LNCaP clone FGC (cell line): ENCODE results near the gene NPB.

Experiments
- DNase-seq: peaks from one replicate; pipeline ENCODE4 v3.0.0-alpha.2; 2011; ENCODE audit warnings: low read depth
- H3K4me3 ChIP-seq: 2 replicates; pipeline ENCODE4 v1.5.1; 2011; ENCODE audit warnings: mild to moderate bottlenecking, low read depth, low read length, control low read depth
- TF ChIP-seq, protein P1 (sequence below): IDR thresholded peaks from 2 replicates; pipeline ENCODE4 v1.5.1; 2012; ENCODE audit warnings: mild to moderate bottlenecking; ENCODE audit not compliant: control insufficient read depth, insufficient read depth; ENCODE audit errors: extremely low read depth

NPB gene

DNA sequence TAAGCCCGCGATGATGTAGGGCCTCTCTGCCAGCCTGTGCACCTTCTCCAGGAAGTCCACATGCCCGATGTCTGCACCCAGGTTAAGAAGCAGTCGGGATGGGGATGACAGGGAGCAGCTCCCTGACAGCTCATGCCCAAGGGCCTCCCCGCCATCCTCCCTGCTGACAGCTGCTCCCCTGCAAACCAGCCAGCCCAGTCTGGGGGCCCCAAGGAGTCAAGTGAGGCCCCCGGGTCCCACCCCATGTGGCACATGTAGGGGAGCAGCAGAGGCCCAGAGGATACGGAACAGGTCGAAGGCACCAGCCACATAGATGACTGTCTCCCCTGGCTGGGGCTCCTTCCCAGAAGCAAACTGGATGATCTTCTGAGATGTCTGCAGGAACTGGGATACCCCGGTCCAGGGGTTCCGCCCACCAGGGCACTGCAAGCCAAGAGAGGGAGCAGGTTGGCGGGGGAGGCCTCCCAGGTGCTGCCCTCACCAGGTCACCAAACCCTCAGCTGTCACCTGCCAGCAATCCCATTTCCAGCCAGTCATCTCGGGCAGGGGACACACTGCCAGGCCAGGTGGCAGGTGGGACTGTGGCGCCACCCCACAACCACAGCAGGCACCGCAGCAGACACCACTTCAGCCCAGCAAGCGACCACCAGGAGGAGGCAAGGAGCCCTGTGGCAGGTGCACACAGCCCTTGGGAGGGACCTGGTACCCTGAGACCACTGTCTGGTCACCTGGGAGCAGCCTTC is 4.6 kb downstream of the NPB start:
- H3K4me3 ChIP-seq = no peak overlapping the region
- no peak for DNase-seq
- TF ChIP-seq, protein P1, sequence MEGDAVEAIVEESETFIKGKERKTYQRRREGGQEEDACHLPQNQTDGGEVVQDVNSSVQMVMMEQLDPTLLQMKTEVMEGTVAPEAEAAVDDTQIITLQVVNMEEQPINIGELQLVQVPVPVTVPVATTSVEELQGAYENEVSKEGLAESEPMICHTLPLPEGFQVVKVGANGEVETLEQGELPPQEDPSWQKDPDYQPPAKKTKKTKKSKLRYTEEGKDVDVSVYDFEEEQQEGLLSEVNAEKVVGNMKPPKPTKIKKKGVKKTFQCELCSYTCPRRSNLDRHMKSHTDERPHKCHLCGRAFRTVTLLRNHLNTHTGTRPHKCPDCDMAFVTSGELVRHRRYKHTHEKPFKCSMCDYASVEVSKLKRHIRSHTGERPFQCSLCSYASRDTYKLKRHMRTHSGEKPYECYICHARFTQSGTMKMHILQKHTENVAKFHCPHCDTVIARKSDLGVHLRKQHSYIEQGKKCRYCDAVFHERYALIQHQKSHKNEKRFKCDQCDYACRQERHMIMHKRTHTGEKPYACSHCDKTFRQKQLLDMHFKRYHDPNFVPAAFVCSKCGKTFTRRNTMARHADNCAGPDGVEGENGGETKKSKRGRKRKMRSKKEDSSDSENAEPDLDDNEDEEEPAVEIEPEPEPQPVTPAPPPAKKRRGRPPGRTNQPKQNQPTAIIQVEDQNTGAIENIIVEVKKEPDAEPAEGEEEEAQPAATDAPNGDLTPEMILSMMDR = no peak

DNA sequence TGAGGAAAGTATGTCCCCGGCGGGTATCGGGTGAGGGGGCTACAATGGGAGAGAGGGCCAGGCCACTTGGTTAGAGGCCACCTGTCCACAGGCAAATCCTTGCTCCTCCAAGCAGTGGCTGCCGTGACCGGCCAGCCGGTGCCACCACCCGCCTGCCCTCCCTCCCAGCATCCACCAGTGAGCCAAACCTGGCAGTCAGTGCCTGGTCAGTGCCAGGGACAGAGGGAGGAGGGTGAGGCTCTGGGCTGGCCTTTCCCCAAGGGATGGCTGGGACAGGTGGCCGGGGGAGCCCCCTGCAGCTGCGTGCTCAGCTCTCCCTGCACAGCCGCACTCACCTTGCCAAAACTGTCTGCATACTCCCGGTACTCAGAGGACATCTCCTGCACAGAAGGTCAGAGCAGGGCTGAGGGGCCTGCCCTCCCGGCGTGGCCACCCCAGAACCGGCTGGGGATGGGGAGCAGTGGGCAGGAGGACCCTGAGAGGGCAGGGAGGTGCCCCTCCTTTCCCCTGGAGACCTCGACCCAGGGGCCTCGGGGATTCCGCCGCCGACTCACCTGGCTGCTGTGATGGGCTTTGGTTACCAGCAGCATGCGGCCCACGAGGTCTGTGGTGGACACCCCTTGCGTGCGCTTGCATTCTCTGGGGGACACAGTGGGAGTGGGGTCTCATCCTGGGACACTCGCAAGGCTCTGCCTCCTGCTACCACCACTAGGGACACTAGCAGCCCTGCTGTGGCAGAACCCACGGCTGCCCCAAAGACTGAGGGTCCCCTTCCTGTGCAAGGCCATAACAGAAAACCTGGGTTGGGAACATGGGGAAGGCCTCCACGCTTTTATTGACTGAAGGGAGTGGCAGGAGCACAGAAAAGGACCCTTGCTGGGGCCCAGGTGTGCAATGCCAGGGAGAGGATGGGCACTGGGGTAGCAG is 5.4 kb downstream of the NPB start:
- H3K4me3 ChIP-seq = no peak overlapping the region
- DNase-seq = no peak
- TF ChIP-seq, protein P1 = no peak

DNA sequence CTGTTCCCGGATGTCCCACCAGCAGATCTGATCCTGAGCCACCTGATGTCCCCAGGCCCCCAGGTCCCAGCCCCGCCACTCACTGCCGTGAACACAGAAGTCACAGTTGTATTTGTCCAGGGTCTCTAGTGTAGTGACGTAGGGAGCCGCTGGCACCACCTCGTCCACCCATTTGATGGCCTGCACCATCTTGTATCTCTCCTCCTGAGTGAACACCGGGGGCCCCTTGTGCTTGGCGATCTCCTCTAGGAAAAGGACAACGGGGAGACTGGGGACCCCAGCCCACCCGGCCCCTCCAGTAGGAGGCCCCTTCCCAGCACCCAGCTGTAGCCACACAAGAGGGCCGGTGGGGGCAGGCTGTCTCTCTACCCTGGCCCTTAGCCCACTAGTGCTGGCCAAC is 6.8 kb downstream of the NPB start:
- no peak overlapping the region for H3K4me3 ChIP-seq
- TF ChIP-seq, protein P1 = no peak
- no peak for DNase-seq

DNA sequence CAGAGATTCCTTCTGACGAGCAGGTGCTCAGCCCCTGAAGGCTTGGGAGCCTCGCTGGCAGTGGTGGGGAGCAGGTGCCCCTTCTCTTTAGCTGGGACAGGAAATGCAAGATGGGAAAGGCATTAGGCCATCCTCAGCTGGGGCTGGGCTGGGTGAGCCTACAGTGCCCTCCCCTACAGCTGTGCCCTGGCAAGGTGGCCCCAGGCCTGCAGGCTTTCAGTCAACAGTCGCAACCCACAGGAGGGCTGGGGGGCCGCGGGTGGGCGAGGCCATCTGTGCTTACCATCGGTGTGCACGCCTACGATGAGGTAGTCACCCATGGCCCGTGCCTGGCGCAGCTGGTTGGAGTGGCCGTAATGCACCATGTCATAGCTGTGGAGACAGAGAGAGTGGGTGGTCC is 7.2 kb downstream of the NPB start:
- no peak overlapping the region; the same call in 1 of the 2 replicates for H3K4me3 ChIP-seq
- DNase-seq = no peak
- TF ChIP-seq, protein P1 = no peak

DNA sequence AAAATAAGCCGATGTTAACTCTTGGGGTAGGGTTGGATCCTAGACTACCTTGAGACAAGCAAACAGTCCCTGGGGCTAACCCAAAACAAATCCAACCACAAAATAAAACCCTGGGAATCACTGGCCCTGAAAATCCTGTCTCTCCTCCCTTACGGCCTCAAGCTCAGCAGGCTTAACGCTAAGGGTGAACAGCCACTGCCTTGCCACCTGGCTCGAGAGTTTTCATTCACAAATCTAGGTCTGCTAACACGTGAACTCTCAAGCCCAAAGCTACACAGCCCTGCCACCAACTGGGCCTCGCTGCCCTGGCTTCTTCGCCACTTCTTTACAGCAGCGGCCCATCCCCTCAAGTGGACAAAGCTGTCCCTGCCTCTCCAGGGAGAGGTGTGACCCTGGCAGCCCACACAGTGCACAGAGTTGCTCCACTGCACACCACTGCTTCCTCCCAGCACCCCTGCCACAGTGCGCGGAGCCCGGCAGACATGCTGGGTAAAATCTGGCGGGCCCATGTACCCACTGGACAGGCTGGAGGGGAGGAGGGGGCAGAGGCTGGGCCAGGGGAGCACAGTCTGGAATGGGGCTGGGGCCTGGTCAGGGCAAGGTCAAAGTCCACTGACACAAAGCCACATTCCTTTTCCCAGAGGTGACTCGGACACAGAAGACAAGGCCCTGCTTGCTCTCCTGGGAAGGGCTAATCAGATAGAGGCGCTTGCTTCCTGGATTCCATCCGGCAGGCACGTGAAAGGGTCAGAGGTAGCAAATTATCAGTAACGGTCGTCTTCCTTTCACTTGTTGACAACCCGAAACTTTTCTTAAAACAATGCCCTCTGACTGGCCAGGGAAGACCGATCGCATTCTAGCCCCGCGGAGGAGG is 8.2 kb downstream of the NPB start:
- peak overlapping the region; percentile 80 for H3K4me3 ChIP-seq
- TF ChIP-seq, protein P1 = no peak
- DNase-seq = no peak

DNA sequence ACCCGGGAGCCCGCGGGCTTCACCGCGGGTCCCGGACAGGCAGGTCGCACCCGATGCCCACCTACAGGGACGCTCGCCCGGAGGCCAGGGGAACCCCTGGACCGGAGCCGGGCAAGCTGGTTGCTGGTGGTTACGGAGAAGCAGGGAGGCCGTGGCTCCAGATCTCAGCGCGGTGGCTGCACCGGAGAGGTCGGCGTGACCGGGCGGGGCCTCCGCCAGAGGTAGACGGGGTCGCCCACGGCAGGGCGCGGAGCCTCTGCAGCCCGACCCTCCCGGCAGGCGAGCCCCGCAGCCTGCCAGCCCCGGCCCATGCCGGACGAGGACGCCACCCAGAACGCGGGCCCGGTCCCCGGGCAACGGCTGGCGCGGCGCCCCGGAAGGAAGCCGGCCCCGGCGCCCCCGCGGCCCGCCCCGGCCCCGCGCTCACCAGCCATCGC is 8.8 kb downstream of the NPB start:
- H3K4me3 ChIP-seq = peak overlapping the region; percentile 80
- DNase-seq = no peak
- TF ChIP-seq, protein P1 = no peak
